HG03139 (cell line): ENCODE data around the gene SLC25A41.

Source experiments
- ATAC-seq: cut with Tn5 transposase; IDR thresholded peaks from one replicate; pipeline ENCODE4 v1.9.1; 2021; ENCODE audit not compliant: unreplicated experiment

Gene SLC25A41

GRCh38 chr19:6433663-6434062 is at the start of gene SLC25A41:
TSS of gene SLC25A41 (minus strand) at chr19:6433763. CDS start at chr19:6433693, 70 bp downstream.
- no peak for ATAC-seq

- ATAC-seq = no peak
These were observed 49.7 kb upstream of the SLC25A41 start for GRCh38 chr19:6483235-6483634.

GRCh38 chr19:6482343-6482686 is 48.8 kb upstream of the SLC25A41 start:
- ATAC-seq = no peak

GRCh38 chr19:6481541-6482342 is 48.2 kb upstream of the SLC25A41 start, which contains the start of gene DENND1C:
TSS of gene DENND1C (minus strand) at chr19:6481787. CDS start at chr19:6481695, 92 bp downstream.
- ATAC-seq = peak; percentile 67

GRCh38 chr19:6480848-6481415 is 47.4 kb upstream of the SLC25A41 start:
- ATAC-seq = no peak

- no peak for ATAC-seq
These were observed 46.4 kb upstream of the SLC25A41 start for GRCh38 chr19:6479836-6480398.

- ATAC-seq = no peak
These were observed 45.3 kb upstream of the SLC25A41 start for GRCh38 chr19:6478815-6479214.

GRCh38 chr19:6476896-6477431 is 43.4 kb upstream of the SLC25A41 start:
- no peak for ATAC-seq

GRCh38 chr19:6476155-6476895 is 42.8 kb upstream of the SLC25A41 start:
- no peak for ATAC-seq

- ATAC-seq = no peak
These were observed 42.0 kb upstream of the SLC25A41 start for GRCh38 chr19:6475321-6476108.

GRCh38 chr19:6473647-6474046 is 40.1 kb upstream of the SLC25A41 start:
- ATAC-seq = no peak

- no peak for ATAC-seq
These were observed 39.1 kb upstream of the SLC25A41 start for GRCh38 chr19:6472713-6473112.

GRCh38 chr19:6471076-6471475 is 37.5 kb upstream of the SLC25A41 start:
- ATAC-seq = no peak

GRCh38 chr19:6470173-6470572 is 36.6 kb upstream of the SLC25A41 start:
- no peak for ATAC-seq

GRCh38 chr19:6467384-6467783 is 33.8 kb upstream of the SLC25A41 start:
- no peak for ATAC-seq

GRCh38 chr19:6466526-6467248 is 33.1 kb upstream of the SLC25A41 start:
- ATAC-seq = no peak

GRCh38 chr19:6465663-6466062 is 32.1 kb upstream of the SLC25A41 start:
- no peak for ATAC-seq

- no peak for ATAC-seq
These were observed 31.4 kb upstream of the SLC25A41 start for GRCh38 chr19:6465006-6465405.

GRCh38 chr19:6464070-6464873 is 30.7 kb upstream of the SLC25A41 start, which contains the start of gene CRB3:
TSS of gene CRB3 (plus strand) at chr19:6464271. CDS start at chr19:6464702, 431 bp downstream.
- no peak for ATAC-seq
